Stimulated activated naive CD4-positive, alpha-beta T cell (primary cell): ENCODE results near the gene PRSS23.

Source experiments
- DNase-seq, 6 experiments: peaks; one replicate each; lab custom pipeline; 2025; lab: John Stamatoyannopoulos, UW

PRSS23 gene

GRCh38 chr11:86790867-86791849 lies 9.2 kb upstream of the PRSS23 start:
- no peak for DNase-seq

GRCh38 chr11:86792150-86792549 lies 8.2 kb upstream of the PRSS23 start:
- DNase-seq = no peak

DNA sequence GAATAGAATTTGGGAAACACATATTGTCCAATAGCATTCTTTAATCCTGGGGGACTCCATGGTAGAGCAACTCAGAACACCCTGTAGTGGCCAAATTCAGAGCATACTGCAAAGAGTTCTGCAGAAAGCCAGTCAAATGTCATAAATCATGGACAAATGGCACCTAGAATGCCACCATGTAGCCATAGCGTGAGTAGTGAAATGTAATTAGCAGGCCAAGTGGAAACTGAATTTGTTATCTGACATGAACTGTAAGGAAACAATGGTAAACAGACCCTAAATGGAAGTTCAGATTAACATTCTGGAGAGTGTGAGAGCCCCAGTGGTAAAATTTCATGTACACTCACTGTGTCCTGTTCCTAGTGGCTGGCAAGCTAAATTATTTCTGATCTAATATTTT lies 7.0 kb upstream of the PRSS23 start:
- no peak for DNase-seq

GRCh38 chr11:86795511-86795910 lies 4.8 kb upstream of the PRSS23 start:
- DNase-seq = no peak

DNA sequence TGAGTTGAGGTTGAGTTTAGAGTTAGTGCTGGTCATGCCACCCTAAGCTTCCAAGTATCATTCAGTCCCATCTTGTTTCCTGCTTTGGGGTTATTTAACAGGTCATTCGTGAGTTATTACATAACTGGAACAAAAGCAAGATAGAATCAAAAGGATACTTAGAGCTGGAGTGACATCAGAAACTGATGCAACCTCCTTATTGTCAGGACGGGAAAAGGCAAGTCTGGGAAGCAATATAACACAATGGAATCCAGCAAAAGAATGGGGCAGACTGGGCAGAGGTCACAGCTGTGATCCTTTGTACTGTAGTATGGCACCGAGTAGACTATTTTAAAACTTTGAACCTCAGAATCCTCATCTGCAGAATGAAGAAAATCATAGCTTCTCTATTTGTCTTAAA lies 4.4 kb upstream of the PRSS23 start:
- no peak for DNase-seq

DNA sequence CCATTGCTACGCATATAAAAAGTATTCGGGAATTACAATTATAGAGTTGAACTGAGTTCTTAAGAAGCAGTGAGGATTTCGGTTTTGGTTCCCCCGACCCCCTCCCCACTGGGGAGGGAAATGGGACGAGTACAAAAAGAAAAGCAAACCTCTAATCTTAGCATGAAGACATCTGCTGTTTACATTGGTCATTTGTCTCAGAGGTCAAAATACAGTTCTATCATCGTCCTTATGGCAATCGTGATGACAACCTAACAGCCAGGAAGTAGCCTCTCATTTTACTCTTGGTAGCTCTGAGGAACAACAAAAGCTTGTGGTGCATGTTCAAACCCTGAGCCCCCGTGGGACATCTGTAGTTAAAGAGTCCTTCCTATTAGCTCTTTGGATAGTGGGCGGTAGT lies 3.2 kb upstream of the PRSS23 start:
- DNase-seq = no peak

DNA sequence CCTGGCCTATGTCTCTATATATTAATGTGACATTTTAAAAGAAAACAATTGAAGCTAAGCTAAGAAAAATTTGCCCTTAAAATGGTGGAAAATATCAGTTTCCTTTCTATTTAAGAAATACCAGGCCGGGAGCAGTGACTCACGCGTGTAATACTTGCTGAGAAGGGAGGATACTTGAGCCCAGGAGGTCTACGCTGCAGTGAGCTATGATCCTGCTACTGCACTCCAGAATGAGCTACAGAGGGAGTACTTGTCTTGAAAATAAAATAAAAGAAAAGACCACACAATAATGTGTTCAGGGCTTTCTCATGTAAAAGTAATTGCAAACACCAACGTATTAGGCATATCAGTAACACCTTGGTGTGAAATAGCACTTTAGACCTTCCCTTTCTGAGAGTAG lies 1.4 kb upstream of the PRSS23 start:
- no peak for DNase-seq

DNA sequence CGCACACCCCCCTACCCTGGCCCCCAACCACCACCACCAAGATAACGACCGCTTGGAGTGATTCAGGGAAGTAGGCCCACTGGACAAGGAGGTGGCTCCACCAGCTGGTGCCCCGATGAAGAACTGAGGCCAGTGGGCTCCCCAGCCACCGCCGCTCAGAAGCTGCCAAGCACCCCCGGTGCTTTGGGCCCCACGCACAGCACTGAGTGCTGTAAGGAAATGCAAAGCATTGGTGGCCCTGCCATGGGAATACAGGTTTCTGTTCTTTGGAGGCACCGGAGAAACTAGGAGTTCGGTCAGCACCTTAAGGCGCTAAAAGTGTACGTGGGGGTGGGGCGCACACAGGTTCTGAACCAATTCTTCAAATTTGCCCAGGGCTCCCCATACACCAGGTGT lies 664 bp upstream of the PRSS23 start:
- no peak for DNase-seq

DNA sequence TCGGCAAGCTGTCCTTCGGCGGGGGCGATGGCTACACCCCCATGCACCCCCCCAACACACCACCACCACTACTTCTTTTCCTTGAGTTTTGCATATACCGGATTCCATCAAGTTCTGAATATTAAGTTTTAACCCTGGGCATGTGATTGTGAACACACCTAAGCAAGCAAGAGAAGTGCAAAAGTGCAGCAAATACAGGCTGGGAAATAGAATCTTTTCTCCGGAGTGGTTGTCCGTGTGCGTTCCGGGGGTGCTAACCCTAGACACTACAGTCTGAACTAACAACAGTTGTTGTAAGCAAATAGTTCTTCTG lies 574 bp downstream of the PRSS23 start:
- DNase-seq = no peak

DNA sequence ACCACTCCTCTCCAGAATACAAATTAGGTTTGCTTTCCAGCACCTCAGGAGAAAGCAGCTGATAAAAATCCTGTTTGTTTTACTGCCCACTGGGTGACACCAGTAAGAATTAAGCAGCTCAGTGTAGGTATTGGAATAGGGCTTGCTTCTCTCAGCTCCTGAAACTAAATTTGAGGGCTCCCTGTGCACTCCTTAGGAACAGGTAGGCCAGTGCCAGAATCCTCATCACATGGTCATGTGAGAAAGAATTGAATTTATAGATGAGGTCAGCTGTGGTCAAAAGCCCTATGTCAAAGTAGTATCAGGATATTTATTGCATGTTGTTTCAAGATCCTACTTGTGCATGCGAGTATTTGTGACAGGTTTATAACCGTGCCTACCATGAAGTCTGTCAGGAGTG lies 1.0 kb downstream of the PRSS23 start:
- DNase-seq = no peak

DNA sequence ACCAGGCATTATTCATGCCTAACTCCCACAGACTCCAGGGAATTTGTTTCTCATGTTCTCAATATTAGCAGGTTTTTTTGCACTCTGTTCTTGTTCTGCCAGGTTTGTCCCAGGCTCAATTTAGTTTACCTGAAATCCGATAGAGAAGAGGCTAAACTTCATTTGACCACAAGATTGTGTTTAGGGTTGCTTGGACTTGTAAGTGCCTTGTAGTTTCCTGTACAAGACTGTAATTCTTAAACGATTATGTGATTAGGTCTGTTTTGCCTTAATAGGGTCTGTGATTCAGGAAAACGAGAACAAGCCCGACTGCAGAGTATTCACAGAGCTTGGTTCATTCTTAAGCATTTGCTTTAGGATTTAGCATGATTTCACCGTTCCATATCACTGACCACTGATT lies 1.8 kb downstream of the PRSS23 start:
- DNase-seq = no peak

GRCh38 chr11:86802601-86803051 lies 2.3 kb downstream of the PRSS23 start:
- no peak for DNase-seq

DNA sequence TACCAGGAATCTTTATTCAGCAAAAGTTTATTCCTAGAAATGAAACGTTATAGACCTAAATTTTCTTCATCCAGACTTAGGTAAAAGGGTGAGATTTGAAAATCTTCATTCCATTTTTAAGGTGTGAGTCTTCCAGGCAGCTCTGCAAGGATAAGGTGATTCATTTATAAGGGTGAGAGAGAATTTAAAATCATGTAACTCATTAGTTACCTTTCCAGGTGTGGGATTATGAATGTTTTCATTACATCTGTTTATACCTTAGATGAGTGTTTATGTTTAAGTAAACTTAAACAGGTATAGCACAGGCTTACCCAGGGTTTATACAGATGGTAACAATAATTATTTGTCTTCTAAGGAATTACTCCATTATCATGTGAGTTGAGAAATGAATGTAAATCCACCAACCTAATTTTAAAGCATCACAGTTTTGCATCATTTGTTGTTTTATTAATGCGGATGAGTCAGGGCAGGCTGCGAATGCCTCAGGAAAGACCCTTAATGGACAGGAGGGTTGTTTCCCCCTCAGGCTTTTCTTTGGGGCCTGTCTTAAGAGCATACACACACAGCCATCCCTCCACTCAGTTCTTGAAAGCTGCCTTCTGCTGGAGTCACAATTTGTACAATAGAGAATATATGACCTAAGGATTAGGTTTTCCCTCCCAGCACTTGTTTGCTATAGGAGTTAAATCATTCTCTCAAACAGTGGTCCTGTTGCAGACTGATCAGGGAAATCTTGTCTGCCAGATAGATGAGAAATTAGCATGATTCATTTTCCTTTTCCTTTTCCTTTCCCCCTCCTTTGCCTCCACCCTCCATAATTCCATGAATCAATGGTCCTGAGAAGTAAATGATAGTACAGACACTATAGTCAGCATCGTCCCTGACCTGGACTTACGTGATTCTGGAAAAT lies 3.0 kb downstream of the PRSS23 start:
- no peak for DNase-seq

GRCh38 chr11:86804951-86805350 lies 4.6 kb downstream of the PRSS23 start:
- DNase-seq = no peak

DNA sequence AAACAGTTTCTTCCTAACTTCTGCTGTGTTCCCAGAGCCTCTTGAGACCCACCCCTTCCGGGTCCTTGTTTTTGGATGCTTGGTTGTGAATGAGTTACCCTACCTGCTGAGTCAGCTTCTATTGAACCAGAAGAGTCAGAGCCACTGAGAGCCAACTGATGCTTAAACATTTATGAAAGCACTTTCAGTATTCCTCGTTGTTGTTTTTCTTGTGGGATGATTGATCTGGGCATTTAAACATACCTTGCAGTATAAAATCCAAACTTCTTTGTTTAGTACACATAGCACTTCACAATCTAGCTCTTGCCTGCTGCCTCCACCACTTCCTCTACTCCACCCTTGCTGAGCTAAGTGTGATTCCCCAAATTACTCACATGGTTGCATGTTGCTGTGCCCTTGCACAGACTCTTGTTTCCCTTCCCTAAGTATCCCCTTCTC lies 5.5 kb downstream of the PRSS23 start:
- DNase-seq = no peak

DNA sequence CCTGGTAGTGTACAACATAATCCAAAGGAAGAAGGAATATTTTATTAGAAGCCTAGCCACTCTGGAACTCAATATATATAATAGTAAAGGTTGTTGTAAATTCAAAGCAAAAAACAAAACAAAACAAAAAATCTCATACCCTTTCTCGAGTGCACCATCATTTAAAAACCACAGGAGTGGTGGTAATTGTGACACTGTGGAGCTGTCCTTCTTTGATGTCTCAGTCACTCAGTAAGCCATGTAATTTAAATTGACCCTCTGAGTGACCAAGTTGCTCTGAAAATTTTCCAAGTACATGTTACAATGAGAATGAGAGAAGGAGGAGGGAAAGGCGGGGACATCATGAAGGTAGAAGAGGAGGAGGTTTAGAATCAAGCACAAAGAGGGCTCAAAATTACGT lies 6.6 kb downstream of the PRSS23 start:
- no peak for DNase-seq

- DNase-seq = no peak
Measured at GRCh38 chr11:86807360-86807759, 7.0 kb downstream of the PRSS23 start.

DNA sequence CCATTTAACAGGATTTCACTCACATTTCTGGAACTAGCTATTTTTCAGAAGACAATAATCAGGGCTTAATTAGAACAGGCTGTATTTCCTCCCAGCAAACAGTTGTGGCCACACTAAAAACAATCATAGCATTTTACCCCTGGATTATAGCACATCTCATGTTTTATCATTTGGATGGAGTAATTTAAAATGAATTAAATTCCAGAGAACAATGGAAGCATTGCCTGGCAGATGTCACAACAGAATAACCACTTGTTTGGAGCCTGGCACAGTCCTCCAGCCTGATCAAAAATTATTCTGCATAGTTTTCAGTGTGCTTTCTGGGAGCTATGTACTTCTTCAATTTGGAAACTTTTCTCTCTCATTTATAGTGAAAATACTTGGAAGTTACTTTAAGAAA lies 9.2 kb downstream of the PRSS23 start:
- no peak for DNase-seq

GRCh38 chr11:86810288-86810687 lies 9.9 kb downstream of the PRSS23 start:
- no peak for DNase-seq

DNA sequence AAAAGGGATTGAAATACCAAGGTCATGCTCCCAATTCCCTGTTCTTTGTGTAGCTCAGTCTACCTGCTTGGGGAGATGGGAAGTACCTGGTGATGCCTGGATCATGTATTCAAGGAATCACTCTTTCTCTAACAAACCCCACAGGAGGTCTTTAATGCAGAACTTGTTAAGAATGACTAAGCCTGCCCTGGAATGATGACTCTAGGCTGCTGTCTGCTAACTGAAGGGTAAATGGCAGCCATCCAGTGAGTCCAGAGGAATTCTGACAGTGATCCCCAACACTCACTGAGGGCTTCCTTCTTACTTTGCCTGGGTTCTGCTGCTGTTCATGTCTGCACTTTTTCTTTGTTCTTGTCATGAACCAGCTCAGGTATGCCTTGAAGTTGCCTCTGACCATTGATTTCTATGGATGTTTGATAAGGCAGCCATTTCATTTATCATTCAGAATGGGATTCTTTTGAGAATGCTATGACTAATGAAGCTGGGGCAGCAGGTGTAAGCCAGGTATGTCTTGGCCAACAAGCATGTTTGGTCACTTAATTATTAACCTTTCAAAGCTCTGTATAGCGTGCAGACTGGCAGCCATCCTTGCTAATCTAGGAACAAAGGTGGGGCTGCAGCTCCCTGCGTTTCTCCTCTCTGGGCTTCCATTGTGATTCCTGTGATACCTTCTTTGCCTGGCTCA lies 11.4 kb downstream of the PRSS23 start:
- no peak for DNase-seq

DNA sequence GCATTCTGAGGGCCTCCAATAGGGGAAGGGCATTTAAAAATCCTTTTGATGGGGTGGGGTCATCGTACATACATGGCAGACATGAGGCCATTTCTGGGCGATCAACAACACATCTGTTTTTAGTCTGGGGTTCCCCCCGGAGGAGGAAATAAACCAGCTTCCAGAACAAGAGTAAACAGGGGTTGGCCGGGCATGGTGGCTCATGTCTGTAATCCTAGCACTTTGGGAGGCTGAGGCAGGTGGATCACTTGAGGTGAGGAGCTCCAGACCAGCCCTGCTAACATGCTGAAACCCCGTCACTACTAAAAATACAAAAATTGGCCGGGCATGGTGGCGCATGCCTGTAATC lies 12.0 kb downstream of the PRSS23 start:
- no peak for DNase-seq

GRCh38 chr11:86812981-86813380 lies 12.6 kb downstream of the PRSS23 start:
- DNase-seq = no peak
